ENCODE measurements around the gene GAN.

- TF ChIP-seq POLR2A (IDR thresholded peaks at IDR 0.05; ENCODE audit: low read depth, low read length) (no peak), TAF1 (IDR thresholded peaks at IDR 0.05; ENCODE audit: borderline replicate concordance, low read depth, low read length) (no peak)
These were observed 810 bp upstream of the GAN start for GRCh38 chr16:81313701-81314602.
